ENCODE results near the gene PCDHA6.

GRCh38 chr5:140808889-140809291 lies 18.9 kb upstream of the PCDHA6 start:
- TF ChIP-seq, protein P1, sequence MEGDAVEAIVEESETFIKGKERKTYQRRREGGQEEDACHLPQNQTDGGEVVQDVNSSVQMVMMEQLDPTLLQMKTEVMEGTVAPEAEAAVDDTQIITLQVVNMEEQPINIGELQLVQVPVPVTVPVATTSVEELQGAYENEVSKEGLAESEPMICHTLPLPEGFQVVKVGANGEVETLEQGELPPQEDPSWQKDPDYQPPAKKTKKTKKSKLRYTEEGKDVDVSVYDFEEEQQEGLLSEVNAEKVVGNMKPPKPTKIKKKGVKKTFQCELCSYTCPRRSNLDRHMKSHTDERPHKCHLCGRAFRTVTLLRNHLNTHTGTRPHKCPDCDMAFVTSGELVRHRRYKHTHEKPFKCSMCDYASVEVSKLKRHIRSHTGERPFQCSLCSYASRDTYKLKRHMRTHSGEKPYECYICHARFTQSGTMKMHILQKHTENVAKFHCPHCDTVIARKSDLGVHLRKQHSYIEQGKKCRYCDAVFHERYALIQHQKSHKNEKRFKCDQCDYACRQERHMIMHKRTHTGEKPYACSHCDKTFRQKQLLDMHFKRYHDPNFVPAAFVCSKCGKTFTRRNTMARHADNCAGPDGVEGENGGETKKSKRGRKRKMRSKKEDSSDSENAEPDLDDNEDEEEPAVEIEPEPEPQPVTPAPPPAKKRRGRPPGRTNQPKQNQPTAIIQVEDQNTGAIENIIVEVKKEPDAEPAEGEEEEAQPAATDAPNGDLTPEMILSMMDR (IDR thresholded peaks at IDR 0.05), result no peak
- TF ChIP-seq POLR2A (IDR thresholded peaks at IDR 0.05) (no peak), EP300 (IDR thresholded peaks at IDR 0.05) (no peak)

Measured in tibial nerve (tissue), 4 donors.